ENCODE measurements around the gene ADAM33. TPM values are rescaled to one million over a fixed set of nuclear protein-coding genes. Genes with fewer than 3 reads are reported as not detected.

ADAM33 gene
- polyA plus RNA-seq, 1 donor from 2014 or later: not detected

DNA sequence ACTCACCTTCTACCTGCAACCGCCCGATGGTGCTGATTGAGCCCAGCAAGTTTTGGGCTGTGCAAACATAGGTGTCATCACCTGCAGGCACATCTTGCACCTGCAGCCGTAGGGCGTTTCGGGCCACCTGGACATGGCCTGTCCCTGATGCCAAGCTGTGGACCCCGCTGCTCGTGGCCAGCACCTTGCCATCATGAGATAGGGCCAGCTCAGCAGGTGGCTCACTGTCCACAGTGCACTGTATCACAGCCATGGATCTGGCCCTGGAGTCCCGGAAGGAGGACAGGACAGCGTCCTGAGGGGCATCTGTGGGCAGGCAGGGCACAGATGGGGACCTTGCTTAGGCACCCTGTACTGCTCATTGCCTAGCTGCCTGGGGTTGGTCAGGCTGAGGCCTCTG is 10.1 kb upstream of the ADAM33 start:
- no peaks in the 10 kb centered on the region for H3K79me2 ChIP-seq (replicated peaks; ENCODE audit: insufficient read depth, low read length)
- no peaks in the 10 kb centered on the region for H4K20me1 ChIP-seq (ENCODE audit: insufficient read depth)
- H3K36me3 ChIP-seq (ENCODE audit: insufficient read depth, low read length): no peaks in the 10 kb centered on the region
- H3K27ac ChIP-seq (ENCODE audit: low read length): no peak overlapping the region
- H3K9me2 ChIP-seq (ENCODE audit: insufficient read depth, low read length): no peaks in the 10 kb centered on the region
- H3K4me2 ChIP-seq (ENCODE audit: low read length): no peak overlapping the region
- no peaks in the 10 kb centered on the region for H3F3A ChIP-seq (ENCODE audit: insufficient read depth, low read length, poor library complexity, severe bottlenecking)
- no peak overlapping the region for H3K9ac ChIP-seq (ENCODE audit: low read length)
- no peak overlapping the region for H2AFZ ChIP-seq (ENCODE audit: low read depth, low read length)
- no peak for TF ChIP-seq EP300 (conservative IDR thresholded peaks at IDR 0.05; ENCODE audit: poor library complexity, severe bottlenecking)
- no peak overlapping the region for H3K4me3 ChIP-seq (ENCODE audit: low read length)
- H3K27me3 ChIP-seq (ENCODE audit: insufficient read depth, low read depth, low read length): no peaks in the 10 kb centered on the region
- no peaks in the 10 kb centered on the region for H3K9me3 ChIP-seq (ENCODE audit: low read length)

DNA sequence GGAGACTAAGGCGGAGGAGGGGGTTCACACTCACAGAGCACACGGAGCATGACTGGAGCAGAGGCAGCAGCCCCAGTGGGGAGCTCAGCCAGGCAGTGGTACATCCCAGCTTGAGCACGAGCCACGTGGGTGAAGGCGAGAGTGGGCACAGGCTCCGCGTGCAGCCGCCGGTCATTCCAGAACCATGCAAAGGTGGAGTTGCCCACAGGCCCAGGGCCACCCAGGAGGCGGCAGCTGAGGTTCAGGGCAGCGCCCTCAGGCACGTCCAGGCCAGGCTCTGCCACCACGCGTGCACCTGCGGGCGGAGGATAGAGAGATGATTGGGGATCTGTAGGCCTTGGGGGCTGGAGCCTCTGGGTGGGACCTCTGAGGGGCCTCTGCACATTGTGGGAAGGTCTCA is 9.5 kb upstream of the ADAM33 start:
- Histone ChIP-seq H3K27ac (ENCODE audit: low read length) (no peak overlapping the region), H3K4me3 (ENCODE audit: low read length) (no peak overlapping the region), H2AFZ (ENCODE audit: low read depth, low read length) (no peak overlapping the region), H3K36me3 (ENCODE audit: insufficient read depth, low read length) (no peaks in the 10 kb centered on the region), H3K9me2 (ENCODE audit: insufficient read depth, low read length) (no peaks in the 10 kb centered on the region), H3K27me3 (ENCODE audit: insufficient read depth, low read depth, low read length) (no peaks in the 10 kb centered on the region), H3K9ac (ENCODE audit: low read length) (no peak overlapping the region), H3K4me2 (ENCODE audit: low read length) (no peak overlapping the region), H3F3A (ENCODE audit: insufficient read depth, low read length, poor library complexity, severe bottlenecking) (no peaks in the 10 kb centered on the region), H4K20me1 (ENCODE audit: insufficient read depth) (no peaks in the 10 kb centered on the region), H3K79me2 (replicated peaks; ENCODE audit: insufficient read depth, low read length) (no peaks in the 10 kb centered on the region), H3K9me3 (ENCODE audit: low read length) (no peaks in the 10 kb centered on the region)
- no peak for TF ChIP-seq POLR2AphosphoS5 (IDR thresholded peaks at IDR 0.05)
- TF ChIP-seq RAD21 (conservative IDR thresholded peaks at IDR 0.05): no peak
- TF ChIP-seq MXI1 (conservative IDR thresholded peaks at IDR 0.05; ENCODE audit: poor library complexity, severe bottlenecking): no peak
- TF ChIP-seq REST (IDR thresholded peaks at IDR 0.05; ENCODE audit: borderline replicate concordance): no peak
- TF ChIP-seq EZH2 (IDR thresholded peaks at IDR 0.05; ENCODE audit: borderline replicate concordance, insufficient read depth, low read length, poor library complexity, severe bottlenecking): no peak
- TF ChIP-seq, protein P1, sequence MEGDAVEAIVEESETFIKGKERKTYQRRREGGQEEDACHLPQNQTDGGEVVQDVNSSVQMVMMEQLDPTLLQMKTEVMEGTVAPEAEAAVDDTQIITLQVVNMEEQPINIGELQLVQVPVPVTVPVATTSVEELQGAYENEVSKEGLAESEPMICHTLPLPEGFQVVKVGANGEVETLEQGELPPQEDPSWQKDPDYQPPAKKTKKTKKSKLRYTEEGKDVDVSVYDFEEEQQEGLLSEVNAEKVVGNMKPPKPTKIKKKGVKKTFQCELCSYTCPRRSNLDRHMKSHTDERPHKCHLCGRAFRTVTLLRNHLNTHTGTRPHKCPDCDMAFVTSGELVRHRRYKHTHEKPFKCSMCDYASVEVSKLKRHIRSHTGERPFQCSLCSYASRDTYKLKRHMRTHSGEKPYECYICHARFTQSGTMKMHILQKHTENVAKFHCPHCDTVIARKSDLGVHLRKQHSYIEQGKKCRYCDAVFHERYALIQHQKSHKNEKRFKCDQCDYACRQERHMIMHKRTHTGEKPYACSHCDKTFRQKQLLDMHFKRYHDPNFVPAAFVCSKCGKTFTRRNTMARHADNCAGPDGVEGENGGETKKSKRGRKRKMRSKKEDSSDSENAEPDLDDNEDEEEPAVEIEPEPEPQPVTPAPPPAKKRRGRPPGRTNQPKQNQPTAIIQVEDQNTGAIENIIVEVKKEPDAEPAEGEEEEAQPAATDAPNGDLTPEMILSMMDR (IDR thresholded peaks at IDR 0.05; ENCODE audit: poor library complexity, severe bottlenecking): no peak

- Histone ChIP-seq H3K4me2 (ENCODE audit: low read length) (no peak overlapping the region), H3K9ac (ENCODE audit: low read length) (no peak overlapping the region), H3K79me2 (replicated peaks; ENCODE audit: insufficient read depth, low read length) (no peaks in the 10 kb centered on the region), H3F3A (ENCODE audit: insufficient read depth, low read length, poor library complexity, severe bottlenecking) (no peaks in the 10 kb centered on the region), H4K20me1 (ENCODE audit: insufficient read depth) (no peaks in the 10 kb centered on the region), H3K27ac (ENCODE audit: low read length) (no peak overlapping the region), H3K4me3 (ENCODE audit: low read length) (no peak overlapping the region), H3K9me3 (ENCODE audit: low read length) (no peaks in the 10 kb centered on the region), H3K9me2 (ENCODE audit: insufficient read depth, low read length) (no peaks in the 10 kb centered on the region), H3K36me3 (ENCODE audit: insufficient read depth, low read length) (no peaks in the 10 kb centered on the region), H3K27me3 (ENCODE audit: insufficient read depth, low read depth, low read length) (no peaks in the 10 kb centered on the region), H2AFZ (ENCODE audit: low read depth, low read length) (no peak overlapping the region)
- TF ChIP-seq POLR2AphosphoS5 (IDR thresholded peaks at IDR 0.05) (no peak), RAD21 (conservative IDR thresholded peaks at IDR 0.05) (no peak), MXI1 (conservative IDR thresholded peaks at IDR 0.05; ENCODE audit: poor library complexity, severe bottlenecking) (no peak), EP300 (conservative IDR thresholded peaks at IDR 0.05; ENCODE audit: poor library complexity, severe bottlenecking) (no peak), REST (IDR thresholded peaks at IDR 0.05; ENCODE audit: borderline replicate concordance) (no peak), TAF1 (IDR thresholded peaks at IDR 0.05; ENCODE audit: low read depth) (no peak), EZH2 (IDR thresholded peaks at IDR 0.05; ENCODE audit: borderline replicate concordance, insufficient read depth, low read length, poor library complexity, severe bottlenecking) (no peak), SMC3 (conservative IDR thresholded peaks at IDR 0.05; ENCODE audit: poor library complexity) (no peak)
- TF ChIP-seq, protein P1 (IDR thresholded peaks at IDR 0.05; ENCODE audit: poor library complexity, severe bottlenecking): no peak
Measured at GRCh38 chr20:3690413-3690812, 8.6 kb upstream of the ADAM33 start.
